ENCODE measurements around the gene CD300C.
"Not testable (repeated sequence)": the region's sequence is repeated elsewhere in the genome, so short reads cannot be mapped to it uniquely, and the experiment has no call there.

CD300C gene

DNA sequence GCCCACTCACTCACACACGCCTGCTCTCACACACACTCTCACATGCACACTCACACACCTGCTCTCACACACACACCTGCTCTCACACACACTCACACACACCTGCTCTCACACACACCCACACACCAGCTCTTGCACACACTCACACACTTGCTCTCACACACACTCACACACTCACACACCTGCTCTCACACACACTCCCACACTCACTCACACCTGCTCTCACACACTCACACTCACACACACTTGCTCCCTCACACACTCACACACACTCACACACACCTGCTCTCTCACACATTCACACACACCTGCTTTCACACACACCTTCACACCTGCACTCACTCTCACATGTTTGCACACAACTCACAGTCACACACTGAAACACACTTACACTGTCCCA lies 17.4 kb upstream of the CD300C start:
- Histone ChIP-seq H3K27me3 (ENCODE audit: control insufficient read depth in 1 of 2, insufficient read depth in 2 of 2, low read length in 2 of 2) (peaks cover 0 to 12% of the 10 kb centered on the region in 2 donors), H3K36me3 (ENCODE audit: control insufficient read depth in 1 of 2, insufficient read depth in 2 of 2, low read length in 2 of 2) (no peaks in the 10 kb centered on the region), H3K9me3 (ENCODE audit: control insufficient read depth in 1 of 2, low read length in 2 of 2) (no peaks in the 10 kb centered on the region), H3K27ac (ENCODE audit: low read depth, low read length) (no peak overlapping the region), H3K9ac (ENCODE audit: low read depth in 1 of 2, low read length in 2 of 2) (no peak overlapping the region), H3K4me1 (ENCODE audit: control insufficient read depth in 1 of 2, insufficient read depth in 2 of 2, low read length in 2 of 2) (peaks cover 0 to under 1% of the 10 kb centered on the region in 2 donors), H3K4me3 (ENCODE audit: low read depth in 1 of 2, low read length in 2 of 2) (no peak overlapping the region)

DNA sequence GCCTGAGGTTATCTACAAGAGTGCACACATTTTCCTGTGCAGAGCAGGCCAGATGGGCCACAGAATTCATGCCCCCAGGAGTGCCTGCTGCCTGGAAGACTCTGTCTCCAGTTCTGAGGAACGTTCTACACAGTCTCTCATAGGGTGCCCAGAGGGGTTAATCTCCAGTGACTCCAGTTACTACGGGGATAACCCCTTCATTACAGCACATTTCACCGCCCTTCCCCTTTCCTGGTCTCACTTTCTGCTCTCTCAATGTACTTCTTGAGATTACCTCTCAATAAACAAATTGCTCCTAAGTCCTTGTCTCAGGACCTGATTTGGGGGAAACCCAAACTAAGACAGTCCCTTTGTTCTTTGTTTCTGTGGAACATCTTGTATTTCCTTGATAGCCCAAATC lies 15.7 kb upstream of the CD300C start:
- Histone ChIP-seq H3K27ac (ENCODE audit: low read depth, low read length) (no peak overlapping the region), H3K9ac (ENCODE audit: low read depth in 1 of 2, low read length in 2 of 2) (no peak overlapping the region), H3K27me3 (ENCODE audit: control insufficient read depth in 1 of 2, insufficient read depth in 2 of 2, low read length in 2 of 2) (peaks cover 0 to 7% of the 10 kb centered on the region in 2 donors), H3K9me3 (ENCODE audit: control insufficient read depth in 1 of 2, low read length in 2 of 2) (no peaks in the 10 kb centered on the region), H3K36me3 (ENCODE audit: control insufficient read depth in 1 of 2, insufficient read depth in 2 of 2, low read length in 2 of 2) (no peaks in the 10 kb centered on the region), H3K4me1 (ENCODE audit: control insufficient read depth in 1 of 2, insufficient read depth in 2 of 2, low read length in 2 of 2) (no peaks in the 10 kb centered on the region), H3K4me3 (ENCODE audit: low read depth in 1 of 2, low read length in 2 of 2) (no peak overlapping the region)

GRCh38 chr17:74558882-74559519 lies 13.1 kb upstream of the CD300C start:
- Histone ChIP-seq H3K4me3 (ENCODE audit: low read depth in 1 of 2, low read length in 2 of 2) (no peak overlapping the region), H3K27ac (ENCODE audit: low read depth, low read length) (no peak overlapping the region), H3K9ac (ENCODE audit: low read depth in 1 of 2, low read length in 2 of 2) (no peak overlapping the region), H3K27me3 (ENCODE audit: control insufficient read depth in 1 of 2, insufficient read depth in 2 of 2, low read length in 2 of 2) (peaks cover 0 to 7% of the 10 kb centered on the region in 2 donors), H3K9me3 (ENCODE audit: control insufficient read depth in 1 of 2, low read length in 2 of 2) (no peaks in the 10 kb centered on the region), H3K36me3 (ENCODE audit: control insufficient read depth in 1 of 2, insufficient read depth in 2 of 2, low read length in 2 of 2) (no peaks in the 10 kb centered on the region), H3K4me1 (ENCODE audit: control insufficient read depth in 1 of 2, insufficient read depth in 2 of 2, low read length in 2 of 2) (no peaks in the 10 kb centered on the region)

GRCh38 chr17:74558402-74558801 lies 12.5 kb upstream of the CD300C start:
- H3K9me3 ChIP-seq (ENCODE audit: control insufficient read depth in 1 of 2, low read length in 2 of 2); H3K27ac ChIP-seq (ENCODE audit: low read depth, low read length); H3K27me3 ChIP-seq (ENCODE audit: control insufficient read depth in 1 of 2, insufficient read depth in 2 of 2, low read length in 2 of 2); H3K4me1 ChIP-seq (ENCODE audit: control insufficient read depth in 1 of 2, insufficient read depth in 2 of 2, low read length in 2 of 2); H3K4me3 ChIP-seq (ENCODE audit: low read depth in 1 of 2, low read length in 2 of 2); H3K9ac ChIP-seq (ENCODE audit: low read depth in 1 of 2, low read length in 2 of 2); H3K36me3 ChIP-seq (ENCODE audit: control insufficient read depth in 1 of 2, insufficient read depth in 2 of 2, low read length in 2 of 2): not testable (repeated sequence)

DNA sequence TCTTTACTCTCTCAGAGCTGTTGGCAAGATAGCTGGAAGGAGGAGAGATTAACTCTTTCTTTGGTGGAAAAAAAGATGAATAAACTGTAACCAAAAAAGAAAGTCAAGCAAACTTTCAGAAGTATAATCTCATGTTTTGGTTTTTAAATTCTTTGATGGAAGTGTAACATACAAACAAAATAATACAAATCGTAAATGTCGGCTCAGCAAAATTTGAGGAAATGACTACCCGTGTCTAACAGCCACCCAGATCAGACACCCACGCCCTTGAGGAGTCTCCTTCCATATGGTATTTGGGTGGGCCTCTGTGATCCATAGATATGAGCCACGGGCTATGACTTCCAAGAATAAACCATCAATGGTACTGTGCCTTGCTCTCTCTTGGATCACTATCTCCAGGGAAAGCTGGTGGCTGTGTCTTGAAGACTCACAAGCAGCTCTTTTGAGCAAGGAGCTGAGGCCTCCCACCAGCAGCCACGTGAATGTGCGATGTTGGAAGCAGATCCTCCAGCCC lies 9.6 kb upstream of the CD300C start:
- Histone ChIP-seq H3K27me3 (ENCODE audit: control insufficient read depth in 1 of 2, insufficient read depth in 2 of 2, low read length in 2 of 2) (peaks cover 0 to 4% of the 10 kb centered on the region in 2 donors), H3K9ac (ENCODE audit: low read depth in 1 of 2, low read length in 2 of 2) (no peak overlapping the region), H3K4me3 (ENCODE audit: low read depth in 1 of 2, low read length in 2 of 2) (no peak overlapping the region), H3K4me1 (ENCODE audit: control insufficient read depth in 1 of 2, insufficient read depth in 2 of 2, low read length in 2 of 2) (no peaks in the 10 kb centered on the region), H3K27ac (ENCODE audit: low read depth, low read length) (no peak overlapping the region), H3K36me3 (ENCODE audit: control insufficient read depth in 1 of 2, insufficient read depth in 2 of 2, low read length in 2 of 2) (no peaks in the 10 kb centered on the region), H3K9me3 (ENCODE audit: control insufficient read depth in 1 of 2, low read length in 2 of 2) (no peaks in the 10 kb centered on the region)

DNA sequence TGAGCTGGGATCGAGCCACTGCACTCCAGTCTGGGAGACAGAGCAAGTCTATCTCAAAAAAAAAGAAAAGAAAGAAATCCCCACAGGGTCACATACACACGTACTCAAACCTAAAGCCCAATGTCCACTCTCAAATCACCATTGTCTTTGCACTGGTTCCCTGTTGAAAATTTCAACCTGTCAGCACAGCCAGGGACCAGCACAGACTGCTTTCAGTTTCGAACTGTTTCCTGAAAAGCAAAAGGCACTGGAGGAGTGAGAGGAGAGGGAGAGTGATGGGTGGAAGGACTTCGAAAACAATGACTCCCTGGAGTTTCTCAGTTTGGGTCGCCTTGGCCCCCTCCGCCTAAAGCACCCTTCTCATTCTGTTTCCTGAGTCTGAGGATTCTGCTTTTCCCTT lies 9.0 kb upstream of the CD300C start:
- Histone ChIP-seq H3K4me1 (ENCODE audit: control insufficient read depth in 1 of 2, insufficient read depth in 2 of 2, low read length in 2 of 2) (no peaks in the 10 kb centered on the region), H3K9ac (ENCODE audit: low read depth in 1 of 2, low read length in 2 of 2) (no peak overlapping the region), H3K27ac (ENCODE audit: low read depth, low read length) (no peak overlapping the region), H3K27me3 (ENCODE audit: control insufficient read depth in 1 of 2, insufficient read depth in 2 of 2, low read length in 2 of 2) (peaks cover 0 to 4% of the 10 kb centered on the region in 2 donors), H3K9me3 (ENCODE audit: control insufficient read depth in 1 of 2, low read length in 2 of 2) (no peaks in the 10 kb centered on the region), H3K36me3 (ENCODE audit: control insufficient read depth in 1 of 2, insufficient read depth in 2 of 2, low read length in 2 of 2) (no peaks in the 10 kb centered on the region), H3K4me3 (ENCODE audit: low read depth in 1 of 2, low read length in 2 of 2) (no peak overlapping the region)

DNA sequence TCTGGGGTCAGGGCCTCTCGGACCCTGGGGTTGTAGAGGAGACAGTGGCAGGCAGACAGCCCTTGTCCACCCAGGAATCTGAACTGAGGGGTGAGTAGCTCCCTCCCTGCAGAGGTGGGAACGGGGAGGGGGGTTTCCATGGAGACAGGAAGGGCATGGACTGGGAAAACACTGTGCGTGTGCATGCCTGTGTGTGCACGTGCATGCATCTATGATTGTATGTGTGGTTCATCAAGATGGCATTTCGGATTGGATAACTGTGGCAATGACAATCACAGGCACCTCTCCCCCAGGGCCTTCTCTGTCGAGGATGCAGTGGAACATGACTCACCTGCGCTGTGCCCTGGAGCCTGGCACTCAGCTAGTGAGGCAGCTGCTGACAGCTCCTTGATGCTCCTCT lies 6.1 kb upstream of the CD300C start:
- Histone ChIP-seq H3K4me3 (ENCODE audit: low read depth in 1 of 2, low read length in 2 of 2) (no peak overlapping the region), H3K27ac (ENCODE audit: low read depth, low read length) (no peak overlapping the region), H3K27me3 (ENCODE audit: control insufficient read depth in 1 of 2, insufficient read depth in 2 of 2, low read length in 2 of 2) (peaks cover 0 to 4% of the 10 kb centered on the region in 2 donors), H3K4me1 (ENCODE audit: control insufficient read depth in 1 of 2, insufficient read depth in 2 of 2, low read length in 2 of 2) (no peaks in the 10 kb centered on the region), H3K9ac (ENCODE audit: low read depth in 1 of 2, low read length in 2 of 2) (no peak overlapping the region), H3K36me3 (ENCODE audit: control insufficient read depth in 1 of 2, insufficient read depth in 2 of 2, low read length in 2 of 2) (no peaks in the 10 kb centered on the region), H3K9me3 (ENCODE audit: control insufficient read depth in 1 of 2, low read length in 2 of 2) (no peaks in the 10 kb centered on the region)

DNA sequence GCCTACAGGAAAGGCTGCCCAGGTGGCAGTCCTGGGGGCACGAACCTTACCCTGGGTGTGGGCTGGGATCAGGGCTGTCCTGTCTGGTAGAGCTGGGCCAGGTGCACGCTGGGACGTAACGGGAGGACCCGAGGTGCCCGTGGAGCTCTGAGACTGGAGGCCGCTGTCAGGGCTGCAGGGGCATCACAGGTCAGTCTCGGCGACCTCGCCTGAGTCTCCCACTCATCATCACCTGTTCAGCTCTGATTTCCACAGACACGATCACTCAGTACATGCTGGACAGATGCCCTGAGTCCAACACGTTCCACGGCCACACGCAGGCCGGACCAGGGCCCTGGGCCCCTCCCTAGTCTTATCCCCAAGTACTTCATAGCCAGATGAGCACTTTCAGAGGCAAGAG lies 4.7 kb upstream of the CD300C start:
- H3K27ac ChIP-seq (ENCODE audit: low read depth, low read length) = no peak overlapping the region
- H3K36me3 ChIP-seq (ENCODE audit: control insufficient read depth in 1 of 2, insufficient read depth in 2 of 2, low read length in 2 of 2) = no peaks in the 10 kb centered on the region
- no peak overlapping the region for H3K4me3 ChIP-seq (ENCODE audit: low read depth in 1 of 2, low read length in 2 of 2)
- H3K4me1 ChIP-seq (ENCODE audit: control insufficient read depth in 1 of 2, insufficient read depth in 2 of 2, low read length in 2 of 2) = no peaks in the 10 kb centered on the region
- no peaks in the 10 kb centered on the region for H3K9me3 ChIP-seq (ENCODE audit: control insufficient read depth in 1 of 2, low read length in 2 of 2)
- no peak overlapping the region for H3K9ac ChIP-seq (ENCODE audit: low read depth in 1 of 2, low read length in 2 of 2)
- H3K27me3 ChIP-seq (ENCODE audit: control insufficient read depth in 1 of 2, insufficient read depth in 2 of 2, low read length in 2 of 2) = peaks cover 0 to 4% of the 10 kb centered on the region in 2 donors

DNA sequence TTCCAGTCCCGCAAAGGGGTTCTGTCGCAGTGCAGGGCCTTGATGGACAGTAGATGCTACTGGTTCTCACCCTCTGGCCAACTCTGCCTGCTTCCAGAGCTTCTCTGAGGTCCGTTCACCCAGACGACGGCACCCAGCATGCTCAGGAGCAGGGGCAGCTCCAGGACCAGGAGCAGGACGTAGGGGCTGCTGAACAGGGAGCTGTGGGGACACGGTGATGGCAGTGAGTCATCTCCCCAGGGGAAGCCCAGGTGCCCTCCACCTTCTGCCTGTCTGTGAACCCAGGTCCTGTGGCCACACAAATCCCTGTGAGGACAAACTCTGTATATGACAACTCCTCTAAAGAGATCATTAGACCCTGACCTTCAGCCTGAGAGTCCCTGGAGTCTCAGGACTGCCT lies 3.4 kb upstream of the CD300C start:
- H3K9ac ChIP-seq (ENCODE audit: low read depth in 1 of 2, low read length in 2 of 2) = no peak overlapping the region
- no peaks in the 10 kb centered on the region for H3K9me3 ChIP-seq (ENCODE audit: control insufficient read depth in 1 of 2, low read length in 2 of 2)
- H3K27me3 ChIP-seq (ENCODE audit: control insufficient read depth in 1 of 2, insufficient read depth in 2 of 2, low read length in 2 of 2) = peaks cover 0 to 4% of the 10 kb centered on the region in 2 donors
- H3K36me3 ChIP-seq (ENCODE audit: control insufficient read depth in 1 of 2, insufficient read depth in 2 of 2, low read length in 2 of 2) = no peaks in the 10 kb centered on the region
- no peak overlapping the region for H3K27ac ChIP-seq (ENCODE audit: low read depth, low read length)
- H3K4me1 ChIP-seq (ENCODE audit: control insufficient read depth in 1 of 2, insufficient read depth in 2 of 2, low read length in 2 of 2) = no peaks in the 10 kb centered on the region
- no peak overlapping the region for H3K4me3 ChIP-seq (ENCODE audit: low read depth in 1 of 2, low read length in 2 of 2)

DNA sequence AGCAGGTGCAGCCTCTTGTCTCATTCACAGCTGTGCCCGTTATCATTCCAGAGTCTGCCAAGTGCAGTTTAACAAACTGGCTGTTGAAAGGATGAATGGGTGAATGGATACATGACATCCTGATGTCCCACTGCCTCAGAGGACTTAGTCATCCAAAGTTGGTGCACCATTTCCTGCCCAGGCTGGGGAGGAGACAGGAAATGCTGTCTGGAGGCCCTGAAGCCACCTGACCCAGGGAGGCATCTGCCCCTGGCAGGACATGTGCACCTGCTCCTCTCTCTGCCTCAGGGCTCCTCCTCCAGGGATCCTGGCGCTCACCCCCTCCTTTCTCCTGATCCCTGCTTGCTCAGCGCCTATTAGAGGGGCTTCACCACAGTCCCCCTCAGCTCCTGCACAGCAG lies 1.8 kb upstream of the CD300C start:
- H3K9ac ChIP-seq (ENCODE audit: low read depth in 1 of 2, low read length in 2 of 2) = no peak overlapping the region
- H3K36me3 ChIP-seq (ENCODE audit: control insufficient read depth in 1 of 2, insufficient read depth in 2 of 2, low read length in 2 of 2) = no peaks in the 10 kb centered on the region
- no peaks in the 10 kb centered on the region for H3K9me3 ChIP-seq (ENCODE audit: control insufficient read depth in 1 of 2, low read length in 2 of 2)
- peaks cover 0 to 4% of the 10 kb centered on the region in 2 donors for H3K27me3 ChIP-seq (ENCODE audit: control insufficient read depth in 1 of 2, insufficient read depth in 2 of 2, low read length in 2 of 2)
- H3K4me3 ChIP-seq (ENCODE audit: low read depth in 1 of 2, low read length in 2 of 2) = no peak overlapping the region
- no peak overlapping the region for H3K27ac ChIP-seq (ENCODE audit: low read depth, low read length)
- H3K4me1 ChIP-seq (ENCODE audit: control insufficient read depth in 1 of 2, insufficient read depth in 2 of 2, low read length in 2 of 2) = no peaks in the 10 kb centered on the region
